Fibroblast of gingiva (primary cell): Measurements from ENCODE around the gene PPP2R2B.

Experiments
- DNase-seq: peaks from one replicate; pipeline ENCODE4 v3.0.0-alpha.2; 2011; ENCODE audit warnings: low read depth

PPP2R2B gene

GRCh38 chr5:146548781-146549449 lies 329.6 kb downstream of the PPP2R2B start:
- no peak for DNase-seq

- no peak for DNase-seq
These were observed 334.3 kb downstream of the PPP2R2B start for GRCh38 chr5:146544232-146544631.

- DNase-seq = peak; percentile 39
These were observed 336.4 kb downstream of the PPP2R2B start for GRCh38 chr5:146541958-146542849.

GRCh38 chr5:146540414-146540813 lies 338.1 kb downstream of the PPP2R2B start:
- DNase-seq = no peak

- DNase-seq = no peak
These were observed 338.6 kb downstream of the PPP2R2B start for GRCh38 chr5:146539973-146540372.

GRCh38 chr5:146538432-146538831 lies 340.1 kb downstream of the PPP2R2B start:
- no peak for DNase-seq

- DNase-seq = no peak
These were observed 344.7 kb downstream of the PPP2R2B start for GRCh38 chr5:146533882-146534281.

GRCh38 chr5:146533260-146533857 lies 345.2 kb downstream of the PPP2R2B start:
- DNase-seq = peak; percentile 33
